Lower leg skin (tissue), 4 donors: ENCODE data around the gene MBL2. TPM values are rescaled to one million over a fixed set of nuclear protein-coding genes. Genes with fewer than 3 reads are reported as not detected.

Experiments used
- DNase-seq, 2 donors: peaks; one replicate each; pipeline ENCODE4 v3.0.0-alpha.2; 2019; ENCODE audit warnings: low spot score in 2 of 2
- H3K4me3 ChIP-seq: fragments of 200-600 bp; sonication (generic); 2 replicates; pipeline ENCODE4 v1.5.1; 2017; ENCODE audit warnings: mild to moderate bottlenecking, low read depth; ENCODE audit not compliant: poor library complexity, severe bottlenecking
- CTCF ChIP-seq, 3 donors: fragments of 450-650 bp; IDR thresholded peaks; one replicate each; pipeline ENCODE4 v1.5.1; 2016; ENCODE audit warnings: antibody characterized with exemption in 3 of 3, mild to moderate bottlenecking in 3 of 3, moderate library complexity in 2 of 3
- POLR2A ChIP-seq, 2 donors: fragments of 450-650 bp; IDR thresholded peaks; one replicate each; pipeline ENCODE4 v1.6.1; 2016 to 2017; ENCODE audit warnings: antibody characterized with exemption in 2 of 2, mild to moderate bottlenecking in 1 of 2, moderate library complexity in 1 of 2
- WGBS, 2 donors: methylation state at CpG; one replicate each; pipeline ENCODE4 v1.1.5; 2018; 5-methylcytosine and 5-hydroxymethylcytosine counted together
- intact Hi-C: fragments of 100-400 bp; cut with DNase I; formaldehyde crosslinking; loops from one replicate; pipeline ENCODE4 v1.15.0; 2023; ENCODE audit warnings: low total_unique reads
- total RNA-seq, 4 donors: library from RNA; depleted of rRNA; stranded (reverse); fragments of >200 nt; gene quantifications; one replicate each; pipeline ENCODE4 v1.1.0, GENCODE V29; 2016

Gene MBL2
- total RNA-seq, 4 donors from 2014 or later, result not detected

- DNase-seq, result no peak
- intact Hi-C loops, result no loop called here
- TF ChIP-seq POLR2A (IDR thresholded peaks at IDR 0.05) (no peak), CTCF (IDR thresholded peaks at IDR 0.05) (no peak)
- H3K4me3 ChIP-seq, result no peak overlapping the region
Observed at GRCh38 chr10:52782554-52782953, 10.0 kb upstream of the MBL2 start.

GRCh38 chr10:52780391-52781155 lies 8.0 kb upstream of the MBL2 start:
- H3K4me3 ChIP-seq, result no peak overlapping the region
- DNase-seq, result no peak
- WGBS, 2 donors, result 38 to 43% methylated on average over 6 of the region's 6 CpGs
- intact Hi-C loops, result no loop called here
- TF ChIP-seq POLR2A (IDR thresholded peaks at IDR 0.05), result no peak
- TF ChIP-seq CTCF (IDR thresholded peaks at IDR 0.05), result no peak

GRCh38 chr10:52779541-52780390 lies 7.2 kb upstream of the MBL2 start:
- intact Hi-C loops, result no loop called here
- DNase-seq, result no peak
- WGBS, 2 donors, result 77 to 80% methylated on average over 13 of the region's 13 CpGs
- TF ChIP-seq CTCF (IDR thresholded peaks at IDR 0.05) (peak in 1 of 3 donors; percentile 41), POLR2A (IDR thresholded peaks at IDR 0.05) (no peak)
- no peak overlapping the region for H3K4me3 ChIP-seq

GRCh38 chr10:52778511-52779392 lies 6.2 kb upstream of the MBL2 start:
- TF ChIP-seq CTCF (IDR thresholded peaks at IDR 0.05) (no peak), POLR2A (IDR thresholded peaks at IDR 0.05) (no peak)
- 38 to 45% methylated on average over 37 to 40 of the region's 42 CpGs for WGBS, 2 donors
- intact Hi-C loops, result no loop called here
- DNase-seq, result no peak
- H3K4me3 ChIP-seq, result no peak overlapping the region

GRCh38 chr10:52777414-52777813 lies 4.8 kb upstream of the MBL2 start:
- TF ChIP-seq CTCF (IDR thresholded peaks at IDR 0.05) (no peak), POLR2A (IDR thresholded peaks at IDR 0.05) (no peak)
- intact Hi-C loops, result no loop called here
- no peak for DNase-seq
- H3K4me3 ChIP-seq, result no peak overlapping the region
- WGBS, 2 donors, result 79 to 96% methylated on average over 5 of the region's 5 CpGs
